CD14-positive monocyte (primary cell): ENCODE results near the gene ARRDC3. TPM values are rescaled to one million over a fixed set of nuclear protein-coding genes. Genes with fewer than 3 reads are reported as not detected.
A peak's percentile ranks its signal among the peaks of the same experiment; 100 is the strongest.
"Not testable (repeated sequence)": the region's sequence is repeated elsewhere in the genome, so short reads cannot be mapped to it uniquely, and the experiment has no call there.

Source experiments
- DNase-seq, 3 donors: peaks; one replicate each; pipeline ENCODE4 v3.0.0-alpha.2; 2011 to 2022
- H2AFZ ChIP-seq: 2 replicates; pipeline ENCODE4 v1.6.0; 2012; ENCODE audit warnings: mild to moderate bottlenecking, low read depth, low read length, inconsistent platforms; ENCODE audit not compliant: insufficient read depth, poor library complexity, severe bottlenecking
- H3K27ac ChIP-seq, 2 donors: 1 replicate in 1 of 2; 2 replicates in 1 of 2; pipeline ENCODE4 v1.5.1; 2012 to 2013; ENCODE audit warnings: low read length in 2 of 2, control low read depth in 1 of 2, inconsistent platforms in 1 of 2, low read depth in 1 of 2, mild to moderate bottlenecking in 1 of 2
- H3K27me3 ChIP-seq, 2 donors: one replicate each; pipeline versions ENCODE4 v1.6.0 to v1.6.1; 2011 to 2013; ENCODE audit warnings: low read length in 2 of 2; ENCODE audit not compliant: control insufficient read depth in 2 of 2, insufficient read depth in 2 of 2
- H3K36me3 ChIP-seq, 2 donors: replicated peaks in 1 of 2; 1 replicate in 1 of 2; 2 replicates in 1 of 2; pipeline versions ENCODE4 v1.5.1 to v1.6.1; 2012 to 2013; ENCODE audit warnings: low read length in 2 of 2, control low read depth in 1 of 2, inconsistent platforms in 1 of 2, mild to moderate bottlenecking in 1 of 2; ENCODE audit not compliant: insufficient read depth in 2 of 2, control insufficient read depth in 1 of 2
- H3K4me1 ChIP-seq, 2 donors: 1 replicate in 1 of 2; 2 replicates in 1 of 2; pipeline versions ENCODE4 v1.5.1 to v1.6.1; 2012 to 2013; ENCODE audit warnings: low read length in 2 of 2, control low read depth in 1 of 2, inconsistent platforms in 1 of 2, mild to moderate bottlenecking in 1 of 2, moderate library complexity in 1 of 2; ENCODE audit not compliant: insufficient read depth in 2 of 2, control insufficient read depth in 1 of 2
- H3K4me2 ChIP-seq: replicated peaks from 2 replicates; pipeline ENCODE3; 2012; ENCODE audit warnings: low read length, moderate library complexity, mild to moderate bottlenecking; ENCODE audit not compliant: poor library complexity, severe bottlenecking; ENCODE audit errors: extremely low read depth
- H3K4me3 ChIP-seq, 3 experiments: fragments of 200-600 bp in 1 of 3; sonication (generic) in 1 of 3; replicated peaks in 1 of 3; 1 replicate in 2 of 3; 2 replicates in 1 of 3; pipeline ENCODE4 v1.5.1; 2011 to 2013; ENCODE audit warnings: low read length in 3 of 3, mild to moderate bottlenecking in 3 of 3, control low read depth in 2 of 3, low read depth in 2 of 3, inconsistent platforms in 1 of 3, moderate library complexity in 1 of 3
- H3K79me2 ChIP-seq: 2 replicates; pipeline ENCODE4 v1.6.0; 2012; ENCODE audit warnings: mild to moderate bottlenecking, control low read depth, inconsistent platforms, low read length, moderate library complexity; ENCODE audit not compliant: insufficient read depth
- H3K9ac ChIP-seq: 2 replicates; pipeline ENCODE4 v1.6.0; 2017; ENCODE audit warnings: low read length, mild to moderate bottlenecking; ENCODE audit not compliant: insufficient read depth, poor library complexity, severe bottlenecking
- H3K9me3 ChIP-seq, 2 donors: replicated peaks in 1 of 2; 1 replicate in 1 of 2; 2 replicates in 1 of 2; pipeline versions ENCODE4 v1.5.1 to v1.6.1; 2012 to 2013; ENCODE audit warnings: low read length in 2 of 2, control low read depth in 1 of 2; ENCODE audit not compliant: control insufficient read depth in 1 of 2, insufficient read depth in 1 of 2
- H4K20me1 ChIP-seq: 2 replicates; pipeline ENCODE4 v1.6.0; 2012; ENCODE audit warnings: mild to moderate bottlenecking, low read length, control low read depth, moderate library complexity; ENCODE audit not compliant: insufficient read depth
- H3K27ac Mint-ChIP-seq, 7 donors: one replicate each; pipeline ENCODE4 v1.8.0; 2020; ENCODE audit warnings: mild to moderate bottlenecking in 7 of 7, mixed read lengths in 7 of 7, moderate library complexity in 6 of 7, inconsistent platforms in 2 of 7
- H3K27me3 Mint-ChIP-seq, 3 donors: one replicate each; pipeline ENCODE4 v1.8.0; 2021 to 2022; ENCODE audit warnings: low read depth in 3 of 3, mild to moderate bottlenecking in 3 of 3, mixed read lengths in 3 of 3, moderate library complexity in 3 of 3, inconsistent platforms in 1 of 3
- H3K36me3 Mint-ChIP-seq, 2 donors: one replicate each; pipeline ENCODE4 v1.8.0; 2020; ENCODE audit warnings: mixed read lengths in 2 of 2, inconsistent platforms in 1 of 2, mild to moderate bottlenecking in 1 of 2
- H3K4me1 Mint-ChIP-seq: one replicate; pipeline ENCODE4 v1.8.0; 2020; ENCODE audit warnings: mild to moderate bottlenecking, mixed read lengths
- H3K4me3 Mint-ChIP-seq, 2 donors: one replicate each; pipeline ENCODE4 v1.8.0; 2020; ENCODE audit warnings: mild to moderate bottlenecking in 2 of 2, mixed read lengths in 2 of 2, moderate library complexity in 1 of 2
- H3K9me3 Mint-ChIP-seq, 7 donors: one replicate each; pipeline ENCODE4 v1.8.0; 2020 to 2022; ENCODE audit warnings: mixed read lengths in 7 of 7, mild to moderate bottlenecking in 6 of 7, moderate library complexity in 6 of 7, inconsistent platforms in 2 of 7
- CTCF ChIP-seq: fragments of 200-600 bp; IDR thresholded peaks from one replicate; pipeline ENCODE4 v1.8.0; 2022; ENCODE audit warnings: antibody characterized with exemption, mild to moderate bottlenecking
- WGBS: methylation state at CpG from one replicate; pipeline ENCODE4 v1.1.5; 2013; ENCODE audit warnings: missing lambda C conversion rate; ENCODE audit not compliant: insufficient coverage; 5-methylcytosine and 5-hydroxymethylcytosine counted together
- intact Hi-C, 2 donors: fragments of 100-400 bp; cut with micrococcal nuclease; formaldehyde crosslinking; loops; one replicate each; pipeline versions ENCODE4 v1.15.0 to v1.15.1; 2023
- polyA plus RNA-seq, 3 donors: library from polyadenylated mRNA; depleted of rRNA in 1 of 3; unstranded in 2 of 3; stranded (reverse) in 1 of 3; fragments of 300-500 nt in 2 of 3; fragments of >200 nt in 1 of 3; fragmentation: Illumina TruSeq in 2 of 3; gene quantifications; 1 replicate in 2 of 3; 2 replicates in 1 of 3; pipeline ENCODE4 v1.2.3, GENCODE V29; 2012 to 2021

ARRDC3 gene
- polyA plus RNA-seq, 3 donors, result 43.3 to 68.0 (median 64.6) TPM

- intact Hi-C loops, result loop anchor here in 1 of 2 donors (10.0 kb wide), 1 partner anchor 104 kb away; no protein-coding TSS in a partner anchor
- Histone ChIP-seq H3K36me3 (no peaks in the 10 kb centered on the region), H2AFZ (no peak overlapping the region), H3K79me2 (no peaks in the 10 kb centered on the region), H3K9me3 (no peaks in the 10 kb centered on the region), H3K4me2 (no peak overlapping the region), H4K20me1 (no peaks in the 10 kb centered on the region), H3K27me3 (no peaks in the 10 kb centered on the region), H3K4me1 (peaks cover 14 to 16% of the 10 kb centered on the region in 2 donors), H3K4me3 (no peak overlapping the region), H3K27ac (no peak overlapping the region), H3K9ac (no peak overlapping the region)
- DNase-seq, result no peak
- TF ChIP-seq CTCF, result no peak
- 100% methylated on average over 1 of the region's 5 CpGs for WGBS
- peaks cover 0 to 4% (median 0%) of the 10 kb centered on the region in 7 donors for H3K9me3 Mint-ChIP-seq
- H3K27me3 Mint-ChIP-seq, result no peaks in the 10 kb centered on the region
- H3K36me3 Mint-ChIP-seq, result peaks cover 0 to 2% of the 10 kb centered on the region in 2 donors
- H3K4me3 Mint-ChIP-seq, result no peak overlapping the region
- H3K4me1 Mint-ChIP-seq, result peaks cover 13% of the 10 kb centered on the region
- H3K27ac Mint-ChIP-seq, result no peak overlapping the region
Observed at GRCh38 chr5:91388362-91388761, 5.2 kb upstream of the ARRDC3 start.

GRCh38 chr5:91386120-91386519 is 3.0 kb upstream of the ARRDC3 start:
- intact Hi-C loops, result loop anchor here in 1 of 2 donors (10.0 kb wide), 1 partner anchor 101 kb away; no protein-coding TSS in a partner anchor
- no peak overlapping the region for H3K9ac ChIP-seq
- peaks cover 3% of the 10 kb centered on the region for H4K20me1 ChIP-seq
- Mint-ChIP-seq H3K27ac (no peak overlapping the region), H3K4me1 (peaks cover 13% of the 10 kb centered on the region), H3K36me3 (peaks cover 0 to 2% of the 10 kb centered on the region in 2 donors), H3K4me3 (no peak overlapping the region), H3K27me3 (no peaks in the 10 kb centered on the region), H3K9me3 (peaks cover 0 to 4% (median 0%) of the 10 kb centered on the region in 7 donors)
- WGBS, result 75% methylated on average over 1 of the region's 2 CpGs
- no peak overlapping the region for H2AFZ ChIP-seq
- H3K27ac ChIP-seq, result no peak overlapping the region
- H3K27me3 ChIP-seq, result no peaks in the 10 kb centered on the region
- no peaks in the 10 kb centered on the region for H3K36me3 ChIP-seq
- DNase-seq, result no peak
- no peak overlapping the region for H3K4me2 ChIP-seq
- H3K4me3 ChIP-seq, result no peak overlapping the region
- peaks cover 21% of the 10 kb centered on the region for H3K79me2 ChIP-seq
- no peaks in the 10 kb centered on the region for H3K9me3 ChIP-seq
- no peak for TF ChIP-seq CTCF
- peaks cover 14 to 17% of the 10 kb centered on the region in 2 donors for H3K4me1 ChIP-seq

GRCh38 chr5:91385596-91385995 is 2.5 kb upstream of the ARRDC3 start:
- peaks cover 13% of the 10 kb centered on the region for H3K4me1 Mint-ChIP-seq
- not testable (repeated sequence) for H3K4me3 Mint-ChIP-seq, H4K20me1 ChIP-seq, H2AFZ ChIP-seq, H3K9me3 ChIP-seq, H3K36me3 Mint-ChIP-seq, H3K27me3 Mint-ChIP-seq, H3K9ac ChIP-seq, H3K9me3 Mint-ChIP-seq, H3K36me3 ChIP-seq, H3K4me3 ChIP-seq, H3K4me2 ChIP-seq, DNase-seq, H3K27ac ChIP-seq, H3K27me3 ChIP-seq
- WGBS, result 98% methylated on average over 4 of the region's 11 CpGs
- Histone ChIP-seq H3K4me1 (peaks cover 14 to 17% of the 10 kb centered on the region in 2 donors), H3K79me2 (peaks cover 26% of the 10 kb centered on the region)
- peak overlapping the region in 1 of 7 donors; percentile 20 for H3K27ac Mint-ChIP-seq
- intact Hi-C loops, result loop anchor here (2.0 to 10.0 kb wide), 2 partner anchors 101 to 283 kb away; no protein-coding TSS in a partner anchor
